B cell (primary cell): ENCODE data around the gene MYL4. TPM values are rescaled to one million over a fixed set of nuclear protein-coding genes. Genes with fewer than 3 reads are reported as not detected.

Experiments
- ATAC-seq: fragments of 200-7000 bp; cut with Tn5 transposase; one replicate; pipeline ENCODE4 v1.10.0; 2021; ENCODE audit warnings: low read depth, mild to moderate bottlenecking, moderate number of reproducible peaks, moderate library complexity
- CTCF ChIA-PET: fragments of 350-600 bp; sonication (Branson Sonifier 250); formaldehyde crosslinking; loops from one replicate; lab custom pipeline; 2021; ENCODE audit warnings: antibody characterized with exemption, inconsistent platforms; lab: Charles Lee
- POLR2A ChIA-PET: fragments of 350-600 bp; sonication (Branson Sonifier 250); formaldehyde crosslinking; loops from one replicate; lab custom pipeline; 2021; ENCODE audit warnings: antibody characterized with exemption; lab: Charles Lee
- DNase-seq: peaks from one replicate; pipeline ENCODE4 v3.0.0; 2013
- H2AFZ ChIP-seq: 2 replicates; pipeline ENCODE4 v1.6.1; 2012; ENCODE audit warnings: mild to moderate bottlenecking, low read depth, low read length; ENCODE audit not compliant: insufficient read depth, poor library complexity, severe bottlenecking
- H3K27ac ChIP-seq, 2 donors: 1 replicate in 1 of 2; 2 replicates in 1 of 2; pipeline ENCODE4 v1.5.1; 2012 to 2013; ENCODE audit warnings: low read length in 2 of 2, mild to moderate bottlenecking in 2 of 2, moderate library complexity in 1 of 2
- H3K27me3 ChIP-seq, 4 experiments: fragments of 200-600 bp in 1 of 4; sonication (generic) in 1 of 4; replicated peaks in 1 of 4; 1 replicate in 2 of 4; 2 replicates in 2 of 4; pipeline versions ENCODE4 v1.6.1 to v1.7.0; 2013 to 2016; ENCODE audit warnings: low read length in 3 of 4, mild to moderate bottlenecking in 2 of 4, mixed read lengths in 1 of 4, moderate library complexity in 1 of 4; ENCODE audit not compliant: insufficient read depth in 4 of 4, control insufficient read depth in 3 of 4; ENCODE audit errors: control extremely low read depth in 1 of 4
- H3K36me3 ChIP-seq, 2 experiments: replicated peaks in 1 of 2; 1 replicate in 1 of 2; 2 replicates in 1 of 2; pipeline versions ENCODE4 v1.6.1 to v1.7.1; 2013; ENCODE audit warnings: low read length in 1 of 2; ENCODE audit not compliant: insufficient read depth in 2 of 2, control insufficient read depth in 1 of 2; ENCODE audit errors: control extremely low read depth in 1 of 2, extremely low read depth in 1 of 2
- H3K4me1 ChIP-seq, 2 donors: fragments of 200-600 bp in 1 of 2; sonication (generic) in 1 of 2; 1 replicate in 1 of 2; 2 replicates in 1 of 2; pipeline versions ENCODE4 v1.5.1 to v1.6.1; 2013 to 2017; ENCODE audit warnings: low read length in 2 of 2; ENCODE audit not compliant: control insufficient read depth in 2 of 2, insufficient read depth in 2 of 2
- H3K4me2 ChIP-seq: replicated peaks from 2 replicates; pipeline ENCODE3; 2012; ENCODE audit warnings: mild to moderate bottlenecking, low read depth, low read length; ENCODE audit not compliant: poor library complexity, severe bottlenecking
- H3K4me3 ChIP-seq, 5 experiments: fragments of 200-600 bp in 1 of 5; sonication (generic) in 1 of 5; 1 replicate in 3 of 5; 2 replicates in 2 of 5; pipeline versions ENCODE4 v1.5.1 to v1.7.0; 2011 to 2016; ENCODE audit warnings: low read length in 4 of 5, mild to moderate bottlenecking in 4 of 5, low read depth in 2 of 5, control low read depth in 1 of 5, moderate library complexity in 1 of 5; ENCODE audit not compliant: insufficient read depth in 1 of 5; ENCODE audit errors: control extremely low read depth in 1 of 5, extremely low read depth in 1 of 5
- H3K79me2 ChIP-seq: fragments of 200-600 bp; sonication (generic); one replicate; pipeline ENCODE4 v1.6.0; 2016; ENCODE audit warnings: low read length; ENCODE audit not compliant: control insufficient read depth, insufficient read depth
- H3K9ac ChIP-seq: fragments of 200-600 bp; sonication (generic); 2 replicates; pipeline ENCODE4 v1.6.1; 2017; ENCODE audit warnings: mild to moderate bottlenecking, low read length, moderate library complexity
- H3K9me3 ChIP-seq, 3 donors: one replicate each; pipeline versions ENCODE4 v1.6.1 to v1.7.1; 2013; ENCODE audit warnings: low read length in 2 of 3; ENCODE audit not compliant: control insufficient read depth in 2 of 3, insufficient read depth in 1 of 3; ENCODE audit errors: control extremely low read depth in 1 of 3
- H4K20me1 ChIP-seq: 2 replicates; pipeline ENCODE4 v1.6.0; 2012; ENCODE audit warnings: mild to moderate bottlenecking, low read length; ENCODE audit not compliant: insufficient read depth, control insufficient read depth, poor library complexity, severe bottlenecking
- H3K27ac Mint-ChIP-seq: one replicate; pipeline ENCODE4 v1.8.0; 2021; ENCODE audit warnings: mixed read lengths
- H3K27me3 Mint-ChIP-seq: one replicate; pipeline ENCODE4 v1.8.0; 2021; ENCODE audit warnings: mixed read lengths
- H3K4me1 Mint-ChIP-seq: one replicate; pipeline ENCODE4 v1.8.0; 2021; ENCODE audit warnings: mixed read lengths
- H3K4me3 Mint-ChIP-seq: one replicate; pipeline ENCODE4 v1.8.0; 2021; ENCODE audit warnings: mixed read lengths
- H3K9me3 Mint-ChIP-seq: one replicate; pipeline ENCODE4 v1.8.0; 2022; ENCODE audit warnings: mixed read lengths; ENCODE audit not compliant: insufficient read depth
- CTCF ChIP-seq: fragments of 200-600 bp; IDR thresholded peaks from one replicate; pipeline ENCODE4 v1.8.0; 2022; ENCODE audit warnings: antibody characterized with exemption, mild to moderate bottlenecking
- EZH2 ChIP-seq: IDR thresholded peaks from 2 replicates; pipeline ENCODE4 v1.6.1; 2012; ENCODE audit warnings: borderline replicate concordance, low read depth, mild to moderate bottlenecking, moderate library complexity, low read length; ENCODE audit not compliant: insufficient read depth, poor library complexity, severe bottlenecking
- WGBS: methylation state at CpG from one replicate; pipeline ENCODE4 v1.1.5; 2013; ENCODE audit warnings: missing lambda C conversion rate; ENCODE audit not compliant: insufficient coverage; 5-methylcytosine and 5-hydroxymethylcytosine counted together
- intact Hi-C: fragments of 100-400 bp; cut with micrococcal nuclease; formaldehyde crosslinking; loops from one replicate; pipeline ENCODE4 v1.10.0; 2022
- polyA plus RNA-seq: library from polyadenylated mRNA; depleted of rRNA; stranded (reverse); fragments of >200 nt; gene quantifications from 2 replicates; pipeline ENCODE4 v1.2.3, GENCODE V29; 2012
- total RNA-seq, 2 donors: library from RNA; stranded (reverse); fragments of 120-200 nt in 1 of 2; gene quantifications; 1 replicate in 1 of 2; 2 replicates in 1 of 2; pipeline versions ENCODE4 v1.2.3 to v1.2.4, GENCODE V29; 2013 to 2022

The MYL4 gene
- total and polyA plus RNA-seq, 2 donors (not counting 1 experiment from before 2014, with no cell fraction given): 0.16 to 0.42 TPM

- peak overlapping the region; percentile 73 for H2AFZ ChIP-seq
- H3K4me1 Mint-ChIP-seq: peaks cover 77% of the 10 kb centered on the region
- ATAC-seq (no peak), DNase-seq (no peak)
- H3K4me3 Mint-ChIP-seq: peak overlapping the region; percentile 87
- 100% methylated on average over 1 of the region's 6 CpGs for WGBS
- intact Hi-C loops: no loop called here
- peak overlapping the region; percentile 66 for H3K9ac ChIP-seq
- peaks cover 79 to 84% of the 10 kb centered on the region in 2 donors for H3K4me1 ChIP-seq
- ChIA-PET CTCF (interaction anchor here (1.3 to 6.3 kb wide), 5 partner anchors 13 to 110 kb away, joined by 3 to 37 read pairs (median 5); partner anchors contain the start of gene CDC27), POLR2A (interaction anchor here (1.1 to 1.6 kb wide), 2 partner anchors 11 to 15 kb away, joined by 3 to 6 read pairs; partner anchors contain the start of gene CDC27)
- peak overlapping the region; percentile 99 for H3K27ac Mint-ChIP-seq
- TF ChIP-seq CTCF (no peak), EZH2 (no peak)
- no peaks in the 10 kb centered on the region for H3K27me3 Mint-ChIP-seq
- no peaks in the 10 kb centered on the region for H3K79me2 ChIP-seq
- no peaks in the 10 kb centered on the region for H4K20me1 ChIP-seq
- H3K27me3 ChIP-seq: no peaks in the 10 kb centered on the region
- peak overlapping the region; percentile 74 for H3K4me2 ChIP-seq
- H3K9me3 ChIP-seq: no peaks in the 10 kb centered on the region
- H3K9me3 Mint-ChIP-seq: no peaks in the 10 kb centered on the region
- H3K4me3 ChIP-seq: peak overlapping the region in 2 of 5 experiments; percentile 45 to 46
- peak overlapping the region; percentile 96 to 97 for H3K27ac ChIP-seq
- no peaks in the 10 kb centered on the region for H3K36me3 ChIP-seq
These were observed 5.0 kb upstream of the MYL4 start for GRCh38 chr17:47203984-47204721.
